Measurements from ENCODE around the gene DDAH1. TPM values are rescaled to one million over a fixed set of nuclear protein-coding genes. Genes with fewer than 3 reads are reported as not detected.
A peak's percentile ranks its signal among the peaks of the same experiment; 100 is the strongest.

DDAH1 gene
- total RNA-seq, 2 donors from 2014 or later: 11.2 to 31.4 TPM

- no peaks in the 10 kb centered on the region for H3K36me3 ChIP-seq (replicated peaks in 1 of 2; ENCODE audit: insufficient read depth in 1 of 2, low read depth in 2 of 2)
- H3K4me1 ChIP-seq: peaks cover 28% of the 10 kb centered on the region
- intact Hi-C loops (cut with DNase I): no loop called here
- no peak for ATAC-seq
- H3K27ac ChIP-seq: no peak overlapping the region
- H3K27me3 ChIP-seq: no peaks in the 10 kb centered on the region
- no peak for DNase-seq
- H3K9me3 ChIP-seq: no peaks in the 10 kb centered on the region
- 67 to 68% methylated on average over 3 of the region's 3 CpGs for WGBS, 2 donors
- no peak overlapping the region for H3K4me3 ChIP-seq
- TF ChIP-seq POLR2A (IDR thresholded peaks at IDR 0.05): no peak
- no peak for TF ChIP-seq CTCF (IDR thresholded peaks at IDR 0.05)
Measured at GRCh38 chr1:85360730-85361493, 104.0 kb downstream of the DDAH1 start.

GRCh38 chr1:85359874-85360721 is 104.9 kb downstream of the DDAH1 start:
- Histone ChIP-seq H3K9me3 (no peaks in the 10 kb centered on the region), H3K27ac (peak overlapping the region in 1 of 4 donors; percentile 17), H3K4me3 (no peak overlapping the region), H3K36me3 (replicated peaks in 1 of 2; ENCODE audit: insufficient read depth in 1 of 2, low read depth in 2 of 2) (no peaks in the 10 kb centered on the region), H3K4me1 (peaks cover 36% of the 10 kb centered on the region), H3K27me3 (no peaks in the 10 kb centered on the region)
- DNase-seq (no peak), ATAC-seq (no peak)
- TF ChIP-seq POLR2A (IDR thresholded peaks at IDR 0.05) (no peak), CTCF (IDR thresholded peaks at IDR 0.05) (no peak)
- intact Hi-C loops (cut with DNase I): no loop called here
- WGBS, 2 donors: 77 to 81% methylated on average over 1 of the region's 1 CpG

GRCh38 chr1:85358702-85359438 is 106.1 kb downstream of the DDAH1 start:
- H3K4me1 ChIP-seq: peaks cover 43% of the 10 kb centered on the region
- ATAC-seq (no peak), DNase-seq (no peak)
- WGBS, 2 donors: 90 to 94% methylated on average over 5 of the region's 5 CpGs
- TF ChIP-seq CTCF (IDR thresholded peaks at IDR 0.05) (no peak), POLR2A (IDR thresholded peaks at IDR 0.05) (no peak)
- H3K4me3 ChIP-seq: no peak overlapping the region
- no peaks in the 10 kb centered on the region for H3K9me3 ChIP-seq
- intact Hi-C loops (cut with DNase I): no loop called here
- H3K36me3 ChIP-seq (replicated peaks in 1 of 2; ENCODE audit: insufficient read depth in 1 of 2, low read depth in 2 of 2): no peaks in the 10 kb centered on the region
- no peaks in the 10 kb centered on the region for H3K27me3 ChIP-seq
- H3K27ac ChIP-seq: no peak overlapping the region

- Histone ChIP-seq H3K27me3 (no peaks in the 10 kb centered on the region), H3K9me3 (no peaks in the 10 kb centered on the region), H3K4me3 (no peak overlapping the region), H3K4me1 (peaks cover 43% of the 10 kb centered on the region), H3K27ac (no peak overlapping the region), H3K36me3 (replicated peaks in 1 of 2; ENCODE audit: insufficient read depth in 1 of 2, low read depth in 2 of 2) (no peaks in the 10 kb centered on the region)
- no peak for DNase-seq
- ATAC-seq: no peak
- 68 to 97% methylated on average over 2 of the region's 2 CpGs for WGBS, 2 donors
- no peak for TF ChIP-seq CTCF (IDR thresholded peaks at IDR 0.05)
- no peak for TF ChIP-seq POLR2A (IDR thresholded peaks at IDR 0.05)
- intact Hi-C loops (cut with DNase I): no loop called here
Measured at GRCh38 chr1:85357817-85358216, 107.1 kb downstream of the DDAH1 start.

Data from body of pancreas (tissue), 4 donors.